ENCODE data around the gene MBD2.

- TF ChIP-seq CTCF (conservative IDR thresholded peaks at IDR 0.05) (no peak), ZFX (IDR thresholded peaks at IDR 0.05) (no peak)
Observed at GRCh38 chr18:54260396-54261072, 36.1 kb upstream of the MBD2 start.
